K562 (cell line): ENCODE data around the gene CTSD. TPM values are rescaled to one million over a fixed set of nuclear protein-coding genes. Genes with fewer than 3 reads are reported as not detected.
A peak's percentile ranks its signal among the peaks of the same experiment; 100 is the strongest.

Experiments
- ATAC-seq: fragments of 200-7000 bp; cut with Tn5 transposase; 3 replicates; pipeline ENCODE4 v1.9.1; 2020; ENCODE audit warnings: moderate library complexity
- BruUV-seq: library from RNA; stranded (reverse); fragments of 400-500 nt; replicated peaks from 2 replicates; lab custom pipeline; 2021; lab: Mats Ljungman, UMichigan
- CTCF ChIA-PET: fragments of 300-600 bp; formaldehyde crosslinking; extraction: SDS; loops from one replicate; lab custom pipeline; 2021; ENCODE audit warnings: low intra/inter-chr PET ratio; lab: Yijun Ruan, JAX
- POLR2A ChIA-PET: fragments of 300-600, 350-650 bp; sonication (Branson Sonifier 250); formaldehyde crosslinking; extraction: SDS; loops from one replicate; lab custom pipeline; 2021; ENCODE audit warnings: antibody characterized with exemption, inconsistent platforms; lab: Yijun Ruan, JAX
- DNase-seq, 4 experiments: peaks; one replicate each; pipeline versions ENCODE4 v3.0.0 to v3.0.0-alpha.2; 2011 to 2018; ENCODE audit warnings: low spot score in 3 of 4, mixed read lengths in 3 of 4; ENCODE audit errors: extremely low read depth in 1 of 4
- FAIRE-seq: peaks from 2 replicates; lab custom pipeline; 2011; peaks lifted over from hg19 to GRCh38; lab: Jason Lieb, UNC
- H2AFZ ChIP-seq: 2 replicates; pipeline ENCODE4 v1.6.0; 2011; ENCODE audit warnings: low read depth, low read length, control low read depth, inconsistent platforms
- H3K27ac ChIP-seq: fragments of 200-600 bp; 3 replicates; pipeline ENCODE4 v1.8.0; 2011; ENCODE audit warnings: low read depth, mild to moderate bottlenecking, control low read depth, inconsistent platforms, low read length, moderate library complexity, mixed read lengths; ENCODE audit errors: extremely low read depth
- H3K27me3 ChIP-seq, 2 experiments: fragments of 300-600 bp in 1 of 2; 2 replicates in 1 of 2; 3 replicates in 1 of 2; pipeline versions ENCODE4 v1.6.0 to v1.8.0; 2011; ENCODE audit warnings: inconsistent platforms in 2 of 2, low read length in 2 of 2, mild to moderate bottlenecking in 1 of 2, mixed read lengths in 1 of 2, moderate library complexity in 1 of 2; ENCODE audit not compliant: control insufficient read depth in 2 of 2, insufficient read depth in 2 of 2
- H3K36me3 ChIP-seq: fragments of 300-600 bp; 3 replicates; pipeline ENCODE4 v1.8.0; 2011; ENCODE audit warnings: mild to moderate bottlenecking, low read length, inconsistent platforms; ENCODE audit not compliant: control insufficient read depth, insufficient read depth
- H3K4me1 ChIP-seq, 2 experiments: fragments of 200-600 bp in 1 of 2; replicated peaks in 1 of 2; 2 replicates in 1 of 2; 3 replicates in 1 of 2; pipeline versions ENCODE4 v1.5.1 to v1.8.0; 2011; ENCODE audit warnings: inconsistent platforms in 2 of 2, low read length in 2 of 2, mild to moderate bottlenecking in 1 of 2, mixed read lengths in 1 of 2, moderate library complexity in 1 of 2; ENCODE audit not compliant: control insufficient read depth in 2 of 2, insufficient read depth in 2 of 2
- H3K4me2 ChIP-seq: 2 replicates; pipeline ENCODE4 v1.6.1; 2011; ENCODE audit warnings: low read length, control low read depth, inconsistent platforms, mixed read lengths; ENCODE audit not compliant: insufficient read depth
- H3K4me3 ChIP-seq: fragments of 200-600 bp; sonication (generic), shearing (Covaris generic); 2 replicates; pipeline ENCODE4 v1.5.1; 2016; ENCODE audit warnings: control low read depth, inconsistent platforms
- H3K79me2 ChIP-seq: fragments of 200-600 bp; 3 replicates; pipeline ENCODE4 v1.8.0; 2011; ENCODE audit warnings: low read length, inconsistent platforms; ENCODE audit not compliant: control insufficient read depth, insufficient read depth
- H3K9ac ChIP-seq, 2 experiments: 2 replicates each; pipeline versions ENCODE4 v1.6.0 to v1.6.1; 2011; ENCODE audit warnings: low read depth in 2 of 2, low read length in 2 of 2, control low read depth in 1 of 2, inconsistent platforms in 1 of 2, mild to moderate bottlenecking in 1 of 2, mixed read lengths in 1 of 2; ENCODE audit not compliant: insufficient read depth in 1 of 2
- H3K9me1 ChIP-seq: one replicate; pipeline ENCODE4 v1.6.0; 2011; ENCODE audit warnings: inconsistent platforms, mild to moderate bottlenecking, low read length, moderate library complexity; ENCODE audit not compliant: control insufficient read depth, insufficient read depth
- H3K9me3 ChIP-seq: replicated peaks from 2 replicates; pipeline ENCODE4 v1.5.1; 2011; ENCODE audit warnings: low read depth, low read length, inconsistent platforms; ENCODE audit not compliant: control insufficient read depth, insufficient read depth
- H4K20me1 ChIP-seq: replicated peaks from 2 replicates; pipeline ENCODE4 v1.6.1; 2011; ENCODE audit warnings: low read length, inconsistent platforms, mixed read lengths; ENCODE audit not compliant: control insufficient read depth, insufficient read depth
- CEBPB ChIP-seq: fragments of 450-650 bp; IDR thresholded peaks from 2 replicates; pipeline ENCODE4 v1.6.1; 2016; ENCODE audit warnings: missing genetic modification characterization, missing compliant biosample characterization
- CEBPG ChIP-seq, 3 experiments: fragments of 200-800 bp in 1 of 3; sonication (Bioruptor generic) in 1 of 3; sonication (generic) in 1 of 3; formaldehyde crosslinking in 1 of 3; IDR thresholded peaks in 2 of 3; conservative IDR thresholded peaks in 1 of 3; 2 replicates each; pipeline versions ENCODE4 v1.6.1 to v1.8.0; 2016 to 2022; ENCODE audit warnings: missing compliant biosample characterization in 2 of 3, missing genetic modification characterization in 2 of 3, mild to moderate bottlenecking in 1 of 3, missing genetic modification reagents in 1 of 3
- CREBBP ChIP-seq: IDR thresholded peaks from one replicate; pipeline ENCODE4 v1.6.1; 2012; ENCODE audit warnings: low read depth, mild to moderate bottlenecking, control low read depth, inconsistent platforms, low read length
- ESRRB ChIP-seq: fragments of 250-450 bp; sonication (Bioruptor Pico); IDR thresholded peaks from 2 replicates; pipeline ENCODE4 v1.5.0; 2020; ENCODE audit warnings: mild to moderate bottlenecking, moderate library complexity, borderline replicate concordance
- PHB ChIP-seq: fragments of 250-450 bp; sonication (Bioruptor Pico); IDR thresholded peaks from 2 replicates; pipeline ENCODE4 v1.5.0; 2021
- PML ChIP-seq: IDR thresholded peaks from 2 replicates; pipeline ENCODE4 v1.6.1; 2012; ENCODE audit warnings: low read length, inconsistent platforms
- ZC3H4 ChIP-seq: sonication (generic); formaldehyde crosslinking; IDR thresholded peaks from 2 replicates; pipeline ENCODE4 v1.9.0; 2021; ENCODE audit warnings: missing genetic modification reagents, borderline replicate concordance
- ZC3H8 ChIP-seq: fragments of 450-650 bp; IDR thresholded peaks from 2 replicates; pipeline ENCODE4 v1.6.1; 2017
- ZEB2 ChIP-seq: fragments of 450-650 bp; IDR thresholded peaks from 2 replicates; pipeline ENCODE4 v1.6.1; 2016
- ZFP36 ChIP-seq: fragments of 150-350 bp; IDR thresholded peaks from 2 replicates; pipeline ENCODE4 v1.6.1; 2018; ENCODE audit warnings: low read length, low read depth; ENCODE audit not compliant: partially characterized antibody
- ZNF780A ChIP-seq: fragments of 250-450 bp; sonication (Bioruptor Pico); IDR thresholded peaks from 2 replicates; pipeline ENCODE4 v1.5.0; 2021; ENCODE audit warnings: mild to moderate bottlenecking
- WGBS: fragments of 100-300 bp; shearing (Covaris generic); methylation state at CpG from one replicate; pipeline ENCODE4 v1.1.6; 2016; ENCODE audit warnings: low coverage, mixed read lengths; ENCODE audit not compliant: insufficient coverage; ENCODE audit errors: missing lambda C conversion rate; 5-methylcytosine and 5-hydroxymethylcytosine counted together
- in situ Hi-C: fragments of 300-500 bp; cut with MboI; formaldehyde crosslinking; loops from 4 replicates; pipeline ENCODE4 v1.15.0; 2018; ENCODE audit warnings: inconsistent platforms, mixed read lengths
- intact Hi-C: fragments of 100-400 bp; cut with micrococcal nuclease; formaldehyde crosslinking; loops from 2 replicates; pipeline ENCODE4 v1.14.2; 2022
- polyA plus RNA-seq, 8 experiments: library from polyadenylated mRNA; depleted of rRNA in 4 of 8; stranded (reverse) in 5 of 8; unstranded in 3 of 8; fragments of >200 nt; fragmentation: Nextera tagmentation in 2 of 8; fragmentation: Illumina TruSeq in 1 of 8; extraction: Ambion mirVana in 2 of 8; extraction: Trizol in 1 of 8; gene quantifications; 2 replicates each; pipeline versions ENCODE4 v1.2.1 to v1.2.3, GENCODE V29; 2011 to 2014; ENCODE audit warnings: inconsistent platforms in 1 of 8, missing spikeins in 1 of 8
- total RNA-seq, 7 experiments: library from RNA; depleted of rRNA in 6 of 7; stranded (reverse); fragments of >200 nt in 6 of 7; fragmentation: Illumina TruSeq in 2 of 7; extraction: Trizol in 2 of 7; gene quantifications; 2 replicates each; pipeline versions ENCODE4 v1.2.1 to v1.2.3, GENCODE V29; 2011 to 2021; ENCODE audit warnings: low replicate concordance in 1 of 7
- TF ChIP-seq, protein P1 (sequence below), 3 experiments: fragments of 200-800 bp in 1 of 3; sonication (Bioruptor generic) in 1 of 3; sonication (generic) in 1 of 3; formaldehyde crosslinking in 1 of 3; IDR thresholded peaks; 2 replicates each; pipeline versions ENCODE4 v1.6.1 to v1.8.0; 2016 to 2022; ENCODE audit warnings: mild to moderate bottlenecking in 2 of 3, missing compliant biosample characterization in 2 of 3, missing genetic modification characterization in 2 of 3, missing genetic modification reagents in 1 of 3
- TF ChIP-seq, protein P2 (sequence below), 3 experiments: fragments of 200-800 bp in 1 of 3; fragments of 250-450 bp in 1 of 3; fragments of 450-650 bp in 1 of 3; sonication (Bioruptor Pico) in 1 of 3; sonication (Bioruptor generic) in 1 of 3; formaldehyde crosslinking in 1 of 3; IDR thresholded peaks; 2 replicates each; pipeline versions ENCODE4 v1.6.1 to v1.8.0; 2016 to 2022; ENCODE audit warnings: mild to moderate bottlenecking in 2 of 3, missing genetic modification characterization in 2 of 3, missing compliant biosample characterization in 1 of 3, moderate library complexity in 1 of 3

CTSD gene
- total and polyA plus RNA-seq, 9 of the 15 experiments (the other 6 are each of a cell fraction or from before 2014, with no cell fraction given), result 1.0 to 112 (median 40.9) TPM

DNA sequence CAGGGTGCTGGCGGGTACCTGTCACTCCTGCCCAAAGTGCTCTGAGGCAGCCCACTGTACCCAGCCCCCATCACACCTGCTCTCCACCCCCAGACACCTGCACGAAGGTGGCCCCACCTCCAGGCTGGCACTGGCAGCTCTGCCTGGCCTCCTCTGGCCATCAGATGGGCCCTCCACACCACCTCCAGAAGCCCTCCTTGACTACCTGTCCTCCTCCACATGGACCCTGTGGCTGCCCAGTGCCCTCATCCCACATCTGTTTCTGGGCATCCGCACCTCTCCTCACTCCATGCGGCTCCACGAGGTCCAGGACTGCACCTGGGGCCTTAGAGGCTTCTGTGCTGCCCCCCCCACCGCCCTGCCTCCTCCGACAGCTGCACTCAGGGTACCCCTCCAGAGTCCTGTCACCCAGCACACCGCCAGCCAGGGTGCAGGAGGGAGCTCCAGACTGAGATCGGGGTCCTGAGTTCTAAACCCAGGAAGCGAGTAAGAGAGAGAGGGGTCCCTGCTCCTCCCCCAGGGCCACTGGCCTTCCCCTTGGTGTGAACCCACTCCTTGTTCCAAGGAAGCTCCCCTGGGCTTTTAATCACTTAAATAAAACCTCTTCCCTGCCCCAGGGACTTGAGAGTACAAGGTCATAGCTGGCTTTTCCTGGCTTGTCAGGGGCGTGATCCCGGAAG lies 1.7 kb downstream of the CTSD start:
- Histone ChIP-seq H3K36me3 (peaks cover 18% of the 10 kb centered on the region; the same call in 1 of the 3 replicates), H3K79me2 (peaks cover 17% of the 10 kb centered on the region), H3K9me1 (peaks cover 7% of the 10 kb centered on the region), H3K4me3 (peak overlapping the region; percentile 81; the same call in 1 of the 2 replicates), H3K4me2 (peak overlapping the region; percentile 72), H3K9ac (peak overlapping the region; percentile 78 to 92; a peak in 3 of 4 replicates), H3K9me3 (no peaks in the 10 kb centered on the region), H3K4me1 (peaks cover 31 to 88% of the 10 kb centered on the region in 2 experiments), H4K20me1 (0 out of 2 replicates have a peak, but pooled peaks cover 4% of the 10 kb centered on the region), H3K27ac (peak overlapping the region; percentile 83; the same call in 2 of the 3 replicates), H2AFZ (no peak overlapping the region), H3K27me3 (no peaks in the 10 kb centered on the region)
- BruUV-seq, result TSS peak; percentile 55
- CTCF ChIA-PET, result interaction anchor here (0.5 kb wide), 1 partner anchor 63 kb away, joined by 3 read pairs; no protein-coding TSS in a partner anchor
- POLR2A ChIA-PET, result interaction anchor here (0.6 to 1.1 kb wide), 4 partner anchors 12 to 1206 kb away, joined by 3 to 6 read pairs (median 3); no protein-coding TSS in a partner anchor
- no peak for DNase-seq
- TF ChIP-seq CREBBP (no peak), ZNF780A (CRISPR knock-in tag) (no peak), ESRRB (CRISPR knock-in tag) (no peak), PML (no peak), ZC3H8 (no peak), CEBPG (CRISPR knock-in tag; IDR thresholded peaks at IDR 0.05) (peak; percentile 67; the same call in 1 of the 2 replicates), CEBPG (tag; conservative IDR thresholded peaks at IDR 0.05 in 1 of 2, IDR thresholded peaks at IDR 0.05 in 1 of 2) (no peak), PHB (CRISPR knock-in tag) (no peak), ZEB2 (no peak), CEBPB (tag) (peak; percentile 95; the same call in 1 of the 2 replicates), ZC3H4 (0 out of 2 replicates have a peak, but pooled peaks have one; percentile 30), ZFP36 (peak; percentile 88)
- TF ChIP-seq, protein P1, sequence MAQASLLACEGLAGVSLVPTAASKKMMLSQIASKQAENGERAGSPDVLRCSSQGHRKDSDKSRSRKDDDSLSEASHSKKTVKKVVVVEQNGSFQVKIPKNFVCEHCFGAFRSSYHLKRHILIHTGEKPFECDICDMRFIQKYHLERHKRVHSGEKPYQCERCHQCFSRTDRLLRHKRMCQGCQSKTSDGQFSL (CRISPR knock-in tag; IDR thresholded peaks at IDR 0.05), result peak; percentile 86
- TF ChIP-seq, protein P1 (tag; IDR thresholded peaks at IDR 0.05), result no peak
- TF ChIP-seq, protein P2, sequence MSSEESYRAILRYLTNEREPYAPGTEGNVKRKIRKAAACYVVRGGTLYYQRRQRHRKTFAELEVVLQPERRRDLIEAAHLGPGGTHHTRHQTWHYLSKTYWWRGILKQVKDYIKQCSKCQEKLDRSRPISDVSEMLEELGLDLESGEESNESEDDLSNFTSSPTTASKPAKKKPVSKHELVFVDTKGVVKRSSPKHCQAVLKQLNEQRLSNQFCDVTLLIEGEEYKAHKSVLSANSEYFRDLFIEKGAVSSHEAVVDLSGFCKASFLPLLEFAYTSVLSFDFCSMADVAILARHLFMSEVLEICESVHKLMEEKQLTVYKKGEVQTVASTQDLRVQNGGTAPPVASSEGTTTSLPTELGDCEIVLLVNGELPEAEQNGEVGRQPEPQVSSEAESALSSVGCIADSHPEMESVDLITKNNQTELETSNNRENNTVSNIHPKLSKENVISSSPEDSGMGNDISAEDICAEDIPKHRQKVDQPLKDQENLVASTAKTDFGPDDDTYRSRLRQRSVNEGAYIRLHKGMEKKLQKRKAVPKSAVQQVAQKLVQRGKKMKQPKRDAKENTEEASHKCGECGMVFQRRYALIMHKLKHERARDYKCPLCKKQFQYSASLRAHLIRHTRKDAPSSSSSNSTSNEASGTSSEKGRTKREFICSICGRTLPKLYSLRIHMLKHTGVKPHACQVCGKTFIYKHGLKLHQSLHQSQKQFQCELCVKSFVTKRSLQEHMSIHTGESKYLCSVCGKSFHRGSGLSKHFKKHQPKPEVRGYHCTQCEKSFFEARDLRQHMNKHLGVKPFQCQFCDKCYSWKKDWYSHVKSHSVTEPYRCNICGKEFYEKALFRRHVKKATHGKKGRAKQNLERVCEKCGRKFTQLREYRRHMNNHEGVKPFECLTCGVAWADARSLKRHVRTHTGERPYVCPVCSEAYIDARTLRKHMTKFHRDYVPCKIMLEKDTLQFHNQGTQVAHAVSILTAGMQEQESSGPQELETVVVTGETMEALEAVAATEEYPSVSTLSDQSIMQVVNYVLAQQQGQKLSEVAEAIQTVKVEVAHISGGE (CRISPR knock-in tag; IDR thresholded peaks at IDR 0.05), result 0 out of 6 replicates have a peak, but pooled peaks of 1 of the 3 experiments have one; percentile 14
- 65% methylated on average over 12 of the region's 12 CpGs for WGBS
- intact Hi-C loops (no loop called here), in situ Hi-C loops (loop anchor here (5.0 kb wide), 1 partner anchor 35 kb away; no protein-coding TSS in a partner anchor)
- ATAC-seq, result no peak
- no peak for FAIRE-seq
